ENCODE data around the gene ULK4.
A peak's percentile ranks its signal among the peaks of the same experiment; 100 is the strongest.
"Not testable (repeated sequence)": the region's sequence is repeated elsewhere in the genome, so short reads cannot be mapped to it uniquely, and the experiment has no call there.

Gene ULK4

GRCh38 chr3:41882956-41883355, 78.9 kb downstream of the ULK4 start:
- no peak for DNase-seq (ENCODE audit: low spot score)
- TF ChIP-seq CTCF (IDR thresholded peaks at IDR 0.05; ENCODE audit: extremely low read depth, missing control alignments), result no peak

DNA sequence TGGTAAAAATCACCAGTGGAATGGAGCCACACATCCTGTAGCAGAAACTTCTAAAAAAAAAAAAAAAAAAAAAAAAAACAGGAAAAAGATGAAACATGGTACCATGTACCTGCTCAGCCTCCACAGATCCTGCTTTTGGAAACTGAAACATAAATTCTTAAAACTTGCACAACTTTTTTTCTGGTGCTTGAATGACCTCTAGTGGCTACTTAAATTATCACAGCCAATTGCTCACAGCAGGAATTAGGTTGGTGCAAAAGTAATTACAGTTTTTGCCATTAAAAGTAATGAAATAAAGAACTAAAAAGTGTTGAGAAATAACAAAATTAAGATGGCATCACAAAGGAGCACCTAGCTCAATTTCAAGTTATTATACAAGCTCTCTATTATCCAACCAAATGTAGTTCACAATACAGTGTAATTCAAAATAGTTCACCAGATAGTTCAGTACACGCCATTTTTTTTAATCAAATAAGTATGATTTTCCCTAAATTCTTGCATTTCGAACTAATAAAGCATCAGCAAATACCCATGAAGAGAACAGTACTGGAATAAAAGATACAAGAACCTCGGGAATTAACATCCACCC, 80.6 kb downstream of the ULK4 start:
- peak; percentile 41 for TF ChIP-seq CTCF (IDR thresholded peaks at IDR 0.05; ENCODE audit: extremely low read depth, missing control alignments)
- DNase-seq (ENCODE audit: low spot score), result peak; percentile 25

DNA sequence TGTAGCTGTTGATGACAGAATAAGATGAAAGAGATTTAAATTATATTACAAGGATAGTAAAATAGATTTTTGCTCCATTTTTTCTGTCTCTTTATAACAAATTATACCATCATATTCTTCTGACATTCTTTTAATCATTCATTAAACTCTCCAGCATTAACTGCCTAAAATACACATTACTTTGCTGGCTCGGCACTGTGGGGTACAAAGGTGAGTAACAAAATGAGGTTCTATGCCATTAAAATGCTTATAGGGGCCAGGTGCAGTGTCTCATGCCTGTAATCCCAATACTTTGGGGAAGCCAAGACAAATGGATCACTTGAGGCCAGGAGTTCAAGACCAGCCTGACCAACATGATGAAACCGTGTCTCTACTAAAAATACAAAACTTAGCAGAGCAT, 81.5 kb downstream of the ULK4 start:
- no peak for TF ChIP-seq CTCF (IDR thresholded peaks at IDR 0.05; ENCODE audit: extremely low read depth, missing control alignments)
- DNase-seq (ENCODE audit: low spot score), result no peak

DNA sequence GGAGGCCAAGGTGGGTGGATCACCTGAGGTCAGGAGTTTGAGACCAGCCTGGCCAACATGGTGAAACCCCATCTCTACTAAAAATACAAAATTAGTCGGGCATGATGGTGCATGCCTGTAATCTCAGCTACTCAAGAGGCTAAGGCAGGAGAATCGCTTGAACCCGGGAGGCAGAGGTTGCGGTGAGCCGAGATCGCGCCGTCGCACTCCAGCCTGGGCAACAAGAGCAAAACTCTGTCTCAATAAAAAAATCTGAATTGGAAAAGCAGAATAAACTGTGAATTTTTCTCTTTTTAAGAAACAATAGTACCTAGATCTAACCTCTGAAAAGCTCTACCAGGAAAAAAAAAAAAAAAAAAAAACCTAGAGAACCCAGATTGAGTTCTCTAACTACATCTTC, 84.2 kb downstream of the ULK4 start:
- DNase-seq (ENCODE audit: low spot score), result not testable (repeated sequence)

GRCh38 chr3:41874022-41874421, 87.9 kb downstream of the ULK4 start:
- no peak for TF ChIP-seq CTCF (IDR thresholded peaks at IDR 0.05; ENCODE audit: extremely low read depth, missing control alignments)
- no peak for DNase-seq (ENCODE audit: low spot score)

GRCh38 chr3:41872157-41872556, 89.7 kb downstream of the ULK4 start:
- TF ChIP-seq CTCF (IDR thresholded peaks at IDR 0.05; ENCODE audit: extremely low read depth, missing control alignments), result no peak

GRCh38 chr3:41867533-41867932, 94.4 kb downstream of the ULK4 start:
- DNase-seq (ENCODE audit: low spot score), result no peak
- no peak for TF ChIP-seq CTCF (IDR thresholded peaks at IDR 0.05; ENCODE audit: extremely low read depth, missing control alignments)

More at GRCh38 chr3:41872157-41872556, 89.7 kb downstream of the ULK4 start:
- no peak for DNase-seq (ENCODE audit: low spot score)

- no peak for DNase-seq (ENCODE audit: low spot score)
- no peak for TF ChIP-seq CTCF (IDR thresholded peaks at IDR 0.05; ENCODE audit: extremely low read depth, missing control alignments)
These were observed 95.6 kb downstream of the ULK4 start for GRCh38 chr3:41866298-41866697.

Data from GM20000 (cell line).